Germinal center (tissue), 1 donor: ENCODE measurements around the gene HBS1L.

Experiments
- DNase-seq: peaks from one replicate; pipeline ENCODE4 v3.0.0; 2012; ENCODE audit warnings: mixed read lengths, low spot score

HBS1L gene

GRCh38 chr6:135054569-135055498, at the start of gene HBS1L:
Gene HBS1L (minus strand): TSS chr6:135054822. CDS start chr6:135054691, 131 bp downstream.
- peak; percentile 96 for DNase-seq

- DNase-seq = no peak
These were observed 49.6 kb upstream of the HBS1L start for GRCh38 chr6:135104199-135104598.

- no peak for DNase-seq
These were observed 47.6 kb upstream of the HBS1L start for GRCh38 chr6:135102191-135102590.

GRCh38 chr6:135097172-135097571, 42.5 kb upstream of the HBS1L start:
- DNase-seq = no peak

- DNase-seq = no peak
These were observed 41.9 kb upstream of the HBS1L start for GRCh38 chr6:135096403-135097130.

- DNase-seq = no peak
These were observed 41.1 kb upstream of the HBS1L start for GRCh38 chr6:135095716-135096115.

GRCh38 chr6:135094403-135094821, 39.8 kb upstream of the HBS1L start:
- no peak for DNase-seq

- DNase-seq = no peak
These were observed 39.0 kb upstream of the HBS1L start for GRCh38 chr6:135093578-135093977.

- no peak for DNase-seq
These were observed 38.1 kb upstream of the HBS1L start for GRCh38 chr6:135092724-135093123.

GRCh38 chr6:135090819-135091218, 36.2 kb upstream of the HBS1L start:
- no peak for DNase-seq

GRCh38 chr6:135089901-135090300, 35.3 kb upstream of the HBS1L start:
- no peak for DNase-seq

- DNase-seq = peak; percentile 32
These were observed 34.5 kb upstream of the HBS1L start for GRCh38 chr6:135088818-135089809.

GRCh38 chr6:135088281-135088680, 33.7 kb upstream of the HBS1L start:
- DNase-seq = no peak

GRCh38 chr6:135087803-135088202, 33.2 kb upstream of the HBS1L start:
- no peak for DNase-seq

GRCh38 chr6:135087403-135087802, 32.8 kb upstream of the HBS1L start:
- DNase-seq = no peak

- DNase-seq = no peak
These were observed 31.8 kb upstream of the HBS1L start for GRCh38 chr6:135086414-135086764.

GRCh38 chr6:135085700-135086413, 31.2 kb upstream of the HBS1L start:
- no peak for DNase-seq

- DNase-seq = no peak
These were observed 30.3 kb upstream of the HBS1L start for GRCh38 chr6:135084916-135085269.

- DNase-seq = no peak
These were observed 29.6 kb upstream of the HBS1L start for GRCh38 chr6:135084001-135084915.

GRCh38 chr6:135081966-135082365, 27.3 kb upstream of the HBS1L start:
- no peak for DNase-seq
